ENCODE results near the gene ZWINT.

- TF ChIP-seq CTCF (IDR thresholded peaks at IDR 0.05; ENCODE audit: low read depth, low read length) (no peak), POLR2A (IDR thresholded peaks at IDR 0.05; ENCODE audit: extremely low read depth, insufficient read length) (no peak)
These were observed 13.0 kb downstream of the ZWINT start for GRCh38 chr10:56348101-56348500.

Measured in NB4 (cell line).